NOMO-1 (cell line): ENCODE measurements around the gene PODNL1.
"Not testable (repeated sequence)": the region's sequence is repeated elsewhere in the genome, so short reads cannot be mapped to it uniquely, and the experiment has no call there.

ENCODE experiments used
- DNase-seq, 2 experiments: peaks; one replicate each; lab custom pipeline; 2025; ENCODE audit not compliant: unreplicated experiment in 2 of 2; lab: John Stamatoyannopoulos, UW

Gene PODNL1

GRCh38 chr19:13973479-13973878, 35.3 kb upstream of the PODNL1 start:
- not testable (repeated sequence) for DNase-seq

GRCh38 chr19:13972368-13973155, 34.3 kb upstream of the PODNL1 start:
- no peak for DNase-seq

GRCh38 chr19:13971868-13972267, 33.7 kb upstream of the PODNL1 start:
- not testable (repeated sequence) for DNase-seq

GRCh38 chr19:13969897-13970296, 31.7 kb upstream of the PODNL1 start:
- DNase-seq = no peak

- DNase-seq = no peak
Measured at GRCh38 chr19:13968999-13969398, 30.8 kb upstream of the PODNL1 start.

GRCh38 chr19:13968383-13968935, 30.2 kb upstream of the PODNL1 start:
- DNase-seq = no peak

GRCh38 chr19:13967206-13967605, 29.0 kb upstream of the PODNL1 start:
- DNase-seq = not testable (repeated sequence)

GRCh38 chr19:13966684-13967128, 28.5 kb upstream of the PODNL1 start:
- no peak for DNase-seq

- DNase-seq = no peak
Measured at GRCh38 chr19:13965926-13966683, 27.9 kb upstream of the PODNL1 start.

- DNase-seq = no peak
Measured at GRCh38 chr19:13965377-13965896, 27.2 kb upstream of the PODNL1 start.

GRCh38 chr19:13964776-13965175, 26.6 kb upstream of the PODNL1 start:
- DNase-seq = no peak

- DNase-seq = no peak
Measured at GRCh38 chr19:13963603-13964105, 25.4 kb upstream of the PODNL1 start.

GRCh38 chr19:13962699-13963602, 24.7 kb upstream of the PODNL1 start:
- no peak for DNase-seq

- DNase-seq = no peak
Measured at GRCh38 chr19:13961826-13962698, 23.8 kb upstream of the PODNL1 start.

GRCh38 chr19:13960863-13961784, 22.9 kb upstream of the PODNL1 start:
- DNase-seq = no peak

GRCh38 chr19:13959962-13960862, 22.0 kb upstream of the PODNL1 start:
- DNase-seq = no peak
